Left lobe of liver (tissue), 2 donors: ENCODE results near the gene SPOP. TPM values are rescaled to one million over a fixed set of nuclear protein-coding genes. Genes with fewer than 3 reads are reported as not detected.
"Not testable (repeated sequence)": the region's sequence is repeated elsewhere in the genome, so short reads cannot be mapped to it uniquely, and the experiment has no call there.

Source experiments
- ATAC-seq: fragments of 200-7000 bp; cut with Tn5 transposase; one replicate; pipeline ENCODE4 v1.9.1; 2020; ENCODE audit warnings: mild to moderate bottlenecking, moderate library complexity
- DNase-seq: peaks from one replicate; pipeline ENCODE4 v3.0.0-alpha.2; 2020; ENCODE audit warnings: low spot score
- total RNA-seq: library from RNA; stranded (reverse); gene quantifications from one replicate; pipeline ENCODE4 v1.2.1, GENCODE V29; 2021
- donor health status: DM: no; HTN: no; CAD: no; lungs with moderate emphysema.
- donor health status: DM: no; HTN: yes; CAD: no.

SPOP gene
- 31.3 TPM for total RNA-seq

GRCh38 chr17:49677933-49678847, at the start of gene SPOP:
TSS of gene SPOP (minus strand) at chr17:49678097. CDS start at chr17:49622810, 55,287 bp downstream.
- peak; percentile 97 for ATAC-seq
- peak; percentile 99 for DNase-seq

- ATAC-seq, result no peak
Observed at GRCh38 chr17:49727380-49727779, 49.5 kb upstream of the SPOP start.

GRCh38 chr17:49725452-49726130, 47.7 kb upstream of the SPOP start:
- ATAC-seq, result no peak
- DNase-seq, result no peak

More at GRCh38 chr17:49727380-49727779, 49.5 kb upstream of the SPOP start:
- DNase-seq, result no peak

- not testable (repeated sequence) for DNase-seq, ATAC-seq
Observed at GRCh38 chr17:49724552-49724951, 46.7 kb upstream of the SPOP start.

- DNase-seq (no peak), ATAC-seq (peak; percentile 44)
Observed at GRCh38 chr17:49723423-49723822, 45.5 kb upstream of the SPOP start.

GRCh38 chr17:49722066-49722465, 44.2 kb upstream of the SPOP start:
- ATAC-seq (no peak), DNase-seq (no peak)

GRCh38 chr17:49717371-49717861, 39.5 kb upstream of the SPOP start:
- no peak for ATAC-seq
- no peak for DNase-seq

GRCh38 chr17:49716668-49717364, 38.9 kb upstream of the SPOP start:
- DNase-seq (no peak), ATAC-seq (no peak)

GRCh38 chr17:49715717-49716279, 37.9 kb upstream of the SPOP start:
- ATAC-seq, result no peak
- DNase-seq, result no peak

- ATAC-seq (no peak), DNase-seq (no peak)
Observed at GRCh38 chr17:49715216-49715615, 37.3 kb upstream of the SPOP start.

- DNase-seq (no peak), ATAC-seq (no peak)
Observed at GRCh38 chr17:49708515-49709183, 30.8 kb upstream of the SPOP start.

GRCh38 chr17:49707608-49708514, 30.0 kb upstream of the SPOP start, which contains the start of gene SLC35B1:
TSS of gene SLC35B1 (minus strand) at chr17:49707964. CDS start at chr17:49707833, 131 bp downstream.
- ATAC-seq (peak; percentile 92), DNase-seq (peak; percentile 99)

GRCh38 chr17:49707246-49707607, 29.3 kb upstream of the SPOP start:
- DNase-seq, result no peak
- ATAC-seq, result no peak

GRCh38 chr17:49705254-49705653, 27.4 kb upstream of the SPOP start:
- ATAC-seq, result no peak
- no peak for DNase-seq

GRCh38 chr17:49703557-49704277, 25.8 kb upstream of the SPOP start:
- peak; percentile 74 for ATAC-seq
- peak; percentile 86 for DNase-seq

GRCh38 chr17:49700960-49701359, 23.1 kb upstream of the SPOP start:
- ATAC-seq (no peak), DNase-seq (no peak)

- DNase-seq (no peak), ATAC-seq (no peak)
Observed at GRCh38 chr17:49699966-49700575, 22.2 kb upstream of the SPOP start.

- ATAC-seq (no peak), DNase-seq (no peak)
Observed at GRCh38 chr17:49698005-49698404, 20.1 kb upstream of the SPOP start.
